GM12878 (cell line): Measurements from ENCODE around the gene IGSF6.

Experiments
- ATF7 ChIP-seq: fragments of 450-650 bp; IDR thresholded peaks from 2 replicates; pipeline ENCODE4 v1.6.1; 2016; ENCODE audit warnings: low read depth, mild to moderate bottlenecking
- CBX3 ChIP-seq: fragments of 200-600 bp; sonication (generic); IDR thresholded peaks from 2 replicates; pipeline ENCODE4 v1.6.1; 2016; ENCODE audit warnings: low read depth, borderline replicate concordance
- CREB1 ChIP-seq: IDR thresholded peaks from 2 replicates; pipeline ENCODE4 v1.6.1; 2012; ENCODE audit warnings: low read depth, mild to moderate bottlenecking, inconsistent platforms
- CREM ChIP-seq: IDR thresholded peaks from 2 replicates; pipeline ENCODE4 v1.6.1; 2014; ENCODE audit warnings: antibody characterized with exemption, low read depth
- ESRRA ChIP-seq: IDR thresholded peaks from 2 replicates; pipeline ENCODE4 v1.6.1; 2012; ENCODE audit warnings: mild to moderate bottlenecking, low read length, improper control_type of control experiment
- MEF2A ChIP-seq: IDR thresholded peaks from 2 replicates; pipeline ENCODE4 v1.6.1; 2011; ENCODE audit warnings: low read depth, mild to moderate bottlenecking, low read length, moderate library complexity; ENCODE audit not compliant: insufficient read depth
- MXI1 ChIP-seq: fragments of 150-350 bp; IDR thresholded peaks from 2 replicates; pipeline ENCODE4 v1.6.1; 2011; ENCODE audit warnings: low read depth, mild to moderate bottlenecking, inconsistent platforms, low read length, improper control_type of control experiment
- POLR2AphosphoS5 ChIP-seq: IDR thresholded peaks from 2 replicates; pipeline ENCODE4 v1.6.1; 2011; ENCODE audit warnings: mild to moderate bottlenecking, low read length, inconsistent platforms
- RAD21 ChIP-seq: IDR thresholded peaks from 2 replicates; pipeline ENCODE4 v1.6.1; 2011; ENCODE audit warnings: mild to moderate bottlenecking, low read depth, low read length, moderate library complexity; ENCODE audit not compliant: insufficient read depth
- TAF1 ChIP-seq: IDR thresholded peaks from 2 replicates; pipeline ENCODE4 v1.6.1; 2011; ENCODE audit warnings: mild to moderate bottlenecking, low read depth, low read length, borderline replicate concordance
- TF ChIP-seq, protein P1 (sequence below), 3 experiments: IDR thresholded peaks in 2 of 3; conservative IDR thresholded peaks in 1 of 3; 2 replicates each; pipeline ENCODE4 v1.5.1; 2011; ENCODE audit warnings: low read depth in 3 of 3, low read length in 3 of 3, mild to moderate bottlenecking in 3 of 3, control low read depth in 2 of 3, moderate library complexity in 2 of 3, inconsistent platforms in 1 of 3, mixed read lengths in 1 of 3; ENCODE audit not compliant: control insufficient read depth in 2 of 3, insufficient read depth in 1 of 3; ENCODE audit errors: extremely low read depth in 1 of 3
- TF ChIP-seq, protein P2 (sequence below): fragments of 450-650 bp; IDR thresholded peaks from 2 replicates; pipeline ENCODE4 v1.6.1; 2016; ENCODE audit warnings: mild to moderate bottlenecking, moderate library complexity, borderline replicate concordance
- TF ChIP-seq, protein P3 (sequence below): IDR thresholded peaks from 2 replicates; pipeline ENCODE4 v1.6.1; 2011; ENCODE audit warnings: borderline replicate concordance, low read depth, mild to moderate bottlenecking, moderate library complexity, low read length; ENCODE audit not compliant: insufficient read depth, poor library complexity, severe bottlenecking

DNA sequence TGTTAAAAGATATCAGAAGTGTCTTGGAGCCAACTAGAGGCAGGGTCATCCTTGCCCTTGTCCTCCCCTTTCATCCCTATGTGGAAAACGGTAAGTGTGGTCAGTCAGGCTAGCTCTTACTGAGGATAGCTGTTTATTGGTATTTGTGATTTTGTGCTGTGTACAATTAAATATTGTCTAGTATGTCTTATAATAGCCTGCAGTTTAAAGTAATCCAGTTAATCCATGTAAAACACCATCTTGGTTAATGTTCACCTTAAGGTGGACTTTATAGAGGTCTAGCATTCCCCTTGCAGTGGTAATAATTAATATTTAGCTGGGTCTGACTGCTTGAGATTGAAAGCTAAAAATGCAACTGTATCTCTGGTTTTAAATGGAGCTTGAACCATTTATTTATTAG, 27.4 kb downstream of the IGSF6 start:
- TF ChIP-seq POLR2AphosphoS5 (no peak), MXI1 (no peak), ATF7 (no peak), CBX3 (no peak), MEF2A (no peak), CREB1 (no peak), RAD21 (no peak), TAF1 (no peak), CREM (no peak), ESRRA (no peak)
- TF ChIP-seq, protein P1, sequence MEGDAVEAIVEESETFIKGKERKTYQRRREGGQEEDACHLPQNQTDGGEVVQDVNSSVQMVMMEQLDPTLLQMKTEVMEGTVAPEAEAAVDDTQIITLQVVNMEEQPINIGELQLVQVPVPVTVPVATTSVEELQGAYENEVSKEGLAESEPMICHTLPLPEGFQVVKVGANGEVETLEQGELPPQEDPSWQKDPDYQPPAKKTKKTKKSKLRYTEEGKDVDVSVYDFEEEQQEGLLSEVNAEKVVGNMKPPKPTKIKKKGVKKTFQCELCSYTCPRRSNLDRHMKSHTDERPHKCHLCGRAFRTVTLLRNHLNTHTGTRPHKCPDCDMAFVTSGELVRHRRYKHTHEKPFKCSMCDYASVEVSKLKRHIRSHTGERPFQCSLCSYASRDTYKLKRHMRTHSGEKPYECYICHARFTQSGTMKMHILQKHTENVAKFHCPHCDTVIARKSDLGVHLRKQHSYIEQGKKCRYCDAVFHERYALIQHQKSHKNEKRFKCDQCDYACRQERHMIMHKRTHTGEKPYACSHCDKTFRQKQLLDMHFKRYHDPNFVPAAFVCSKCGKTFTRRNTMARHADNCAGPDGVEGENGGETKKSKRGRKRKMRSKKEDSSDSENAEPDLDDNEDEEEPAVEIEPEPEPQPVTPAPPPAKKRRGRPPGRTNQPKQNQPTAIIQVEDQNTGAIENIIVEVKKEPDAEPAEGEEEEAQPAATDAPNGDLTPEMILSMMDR (IDR thresholded peaks at IDR 0.05 in 2 of 3, conservative IDR thresholded peaks at IDR 0.05 in 1 of 3; ENCODE audit: control insufficient read depth in 2 of 3, extremely low read depth in 1 of 3, insufficient read depth in 1 of 3, low read depth in 3 of 3, low read length in 3 of 3) = no peak
- TF ChIP-seq, protein P2, sequence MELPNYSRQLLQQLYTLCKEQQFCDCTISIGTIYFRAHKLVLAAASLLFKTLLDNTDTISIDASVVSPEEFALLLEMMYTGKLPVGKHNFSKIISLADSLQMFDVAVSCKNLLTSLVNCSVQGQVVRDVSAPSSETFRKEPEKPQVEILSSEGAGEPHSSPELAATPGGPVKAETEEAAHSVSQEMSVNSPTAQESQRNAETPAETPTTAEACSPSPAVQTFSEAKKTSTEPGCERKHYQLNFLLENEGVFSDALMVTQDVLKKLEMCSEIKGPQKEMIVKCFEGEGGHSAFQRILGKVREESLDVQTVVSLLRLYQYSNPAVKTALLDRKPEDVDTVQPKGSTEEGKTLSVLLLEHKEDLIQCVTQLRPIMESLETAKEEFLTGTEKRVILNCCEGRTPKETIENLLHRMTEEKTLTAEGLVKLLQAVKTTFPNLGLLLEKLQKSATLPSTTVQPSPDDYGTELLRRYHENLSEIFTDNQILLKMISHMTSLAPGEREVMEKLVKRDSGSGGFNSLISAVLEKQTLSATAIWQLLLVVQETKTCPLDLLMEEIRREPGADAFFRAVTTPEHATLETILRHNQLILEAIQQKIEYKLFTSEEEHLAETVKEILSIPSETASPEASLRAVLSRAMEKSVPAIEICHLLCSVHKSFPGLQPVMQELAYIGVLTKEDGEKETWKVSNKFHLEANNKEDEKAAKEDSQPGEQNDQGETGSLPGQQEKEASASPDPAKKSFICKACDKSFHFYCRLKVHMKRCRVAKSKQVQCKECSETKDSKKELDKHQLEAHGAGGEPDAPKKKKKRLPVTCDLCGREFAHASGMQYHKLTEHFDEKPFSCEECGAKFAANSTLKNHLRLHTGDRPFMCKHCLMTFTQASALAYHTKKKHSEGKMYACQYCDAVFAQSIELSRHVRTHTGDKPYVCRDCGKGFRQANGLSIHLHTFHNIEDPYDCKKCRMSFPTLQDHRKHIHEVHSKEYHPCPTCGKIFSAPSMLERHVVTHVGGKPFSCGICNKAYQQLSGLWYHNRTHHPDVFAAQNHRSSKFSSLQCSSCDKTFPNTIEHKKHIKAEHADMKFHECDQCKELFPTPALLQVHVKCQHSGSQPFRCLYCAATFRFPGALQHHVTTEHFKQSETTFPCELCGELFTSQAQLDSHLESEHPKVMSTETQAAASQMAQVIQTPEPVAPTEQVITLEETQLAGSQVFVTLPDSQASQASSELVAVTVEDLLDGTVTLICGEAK = no peak
- TF ChIP-seq, protein P3, sequence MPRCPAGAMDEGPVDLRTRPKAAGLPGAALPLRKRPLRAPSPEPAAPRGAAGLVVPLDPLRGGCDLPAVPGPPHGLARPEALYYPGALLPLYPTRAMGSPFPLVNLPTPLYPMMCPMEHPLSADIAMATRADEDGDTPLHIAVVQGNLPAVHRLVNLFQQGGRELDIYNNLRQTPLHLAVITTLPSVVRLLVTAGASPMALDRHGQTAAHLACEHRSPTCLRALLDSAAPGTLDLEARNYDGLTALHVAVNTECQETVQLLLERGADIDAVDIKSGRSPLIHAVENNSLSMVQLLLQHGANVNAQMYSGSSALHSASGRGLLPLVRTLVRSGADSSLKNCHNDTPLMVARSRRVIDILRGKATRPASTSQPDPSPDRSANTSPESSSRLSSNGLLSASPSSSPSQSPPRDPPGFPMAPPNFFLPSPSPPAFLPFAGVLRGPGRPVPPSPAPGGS = no peak
